HepG2 (cell line): Measurements from ENCODE around the gene IDS. TPM values are rescaled to one million over a fixed set of nuclear protein-coding genes. Genes with fewer than 3 reads are reported as not detected.
A peak's percentile ranks its signal among the peaks of the same experiment; 100 is the strongest.

Experiments used
- ATAC-seq: fragments of 200-7000 bp; cut with Tn5 transposase; 3 replicates; pipeline ENCODE4 v1.9.1; 2020; ENCODE audit warnings: mild to moderate bottlenecking, moderate library complexity
- BruUV-seq: library from RNA; stranded (reverse); fragments of 400-500 nt; replicated peaks from 2 replicates; lab custom pipeline; 2021; lab: Mats Ljungman, UMichigan
- CTCF ChIA-PET: fragments of 300-600 bp; formaldehyde crosslinking; extraction: SDS; loops from one replicate; lab custom pipeline; 2021; ENCODE audit warnings: low total read pairs, inconsistent platforms, low intra/inter-chr PET ratio; lab: Yijun Ruan, JAX
- POLR2A ChIA-PET: fragments of 350-600 bp; sonication (Branson Sonifier 250); formaldehyde crosslinking; loops from one replicate; lab custom pipeline; 2020; ENCODE audit warnings: antibody characterized with exemption, inconsistent platforms; lab: Yijun Ruan, JAX
- DNase-seq: peaks from one replicate; pipeline ENCODE4 v3.0.0-alpha.2; 2015; ENCODE audit warnings: low spot score
- FAIRE-seq: peaks from 3 replicates; lab custom pipeline; 2011; peaks lifted over from hg19 to GRCh38; lab: Jason Lieb, UNC
- H2AFZ ChIP-seq: one replicate; pipeline ENCODE4 v1.6.1; 2011; ENCODE audit warnings: low read length, inconsistent platforms
- H3K27ac ChIP-seq: fragments of 300-600 bp; 3 replicates; pipeline ENCODE4 v1.8.0; 2011; ENCODE audit warnings: mixed run types, mild to moderate bottlenecking, mixed read lengths, low read length, inconsistent platforms; ENCODE audit not compliant: insufficient read depth; ENCODE audit errors: extremely low read length
- H3K27me3 ChIP-seq, 2 experiments: fragments of 200-600 bp in 1 of 2; 2 replicates in 1 of 2; 3 replicates in 1 of 2; pipeline versions ENCODE4 v1.6.0 to v1.8.0; 2011; ENCODE audit warnings: low read length in 2 of 2, mild to moderate bottlenecking in 2 of 2, moderate library complexity in 2 of 2, inconsistent platforms in 1 of 2; ENCODE audit not compliant: insufficient read depth in 2 of 2, control insufficient read depth in 1 of 2
- H3K36me3 ChIP-seq, 2 experiments: fragments of 200-600 bp in 1 of 2; replicated peaks in 1 of 2; 2 replicates in 1 of 2; 3 replicates in 1 of 2; pipeline versions ENCODE4 v1.5.1 to v1.8.0; 2011; ENCODE audit warnings: low read length in 2 of 2, inconsistent platforms in 1 of 2; ENCODE audit not compliant: insufficient read depth in 2 of 2, control insufficient read depth in 1 of 2
- H3K4me1 ChIP-seq: 2 replicates; pipeline ENCODE4 v1.5.1; 2012; ENCODE audit warnings: low read length, inconsistent platforms; ENCODE audit not compliant: insufficient read depth
- H3K4me2 ChIP-seq: 2 replicates; pipeline ENCODE4 v1.6.0; 2011; ENCODE audit warnings: low read depth, low read length, inconsistent platforms
- H3K4me3 ChIP-seq, 3 experiments: fragments of 200-600 bp in 1 of 3; sonication (generic), shearing (Covaris generic) in 1 of 3; replicated peaks in 1 of 3; 2 replicates each; pipeline ENCODE4 v1.5.1; 2011 to 2016; ENCODE audit warnings: low read length in 3 of 3, inconsistent platforms in 2 of 3, low read depth in 2 of 3, mild to moderate bottlenecking in 2 of 3, control low read depth in 1 of 3, mixed read lengths in 1 of 3; ENCODE audit not compliant: insufficient read depth in 1 of 3
- H3K79me2 ChIP-seq: one replicate; pipeline ENCODE4 v1.6.1; 2011; ENCODE audit warnings: low read length, inconsistent platforms; ENCODE audit not compliant: insufficient read depth
- H3K9ac ChIP-seq: 2 replicates; pipeline ENCODE4 v1.6.0; 2011; ENCODE audit warnings: mild to moderate bottlenecking, low read depth, low read length, inconsistent platforms; ENCODE audit not compliant: insufficient read depth
- H3K9me3 ChIP-seq: 2 replicates; pipeline ENCODE4 v1.5.1; 2012; ENCODE audit warnings: mild to moderate bottlenecking, low read length
- H4K20me1 ChIP-seq: 2 replicates; pipeline ENCODE4 v1.6.0; 2011; ENCODE audit warnings: inconsistent platforms, mild to moderate bottlenecking, low read length, moderate library complexity; ENCODE audit not compliant: insufficient read depth
- AKAP8 ChIP-seq: sonication (generic); formaldehyde crosslinking; IDR thresholded peaks from 2 replicates; pipeline ENCODE4 v1.5.1; 2020; ENCODE audit warnings: mild to moderate bottlenecking, missing genetic modification reagents
- CBX2 ChIP-seq, 2 experiments: fragments of 200-600 bp in 1 of 2; sonication (generic); formaldehyde crosslinking in 1 of 2; IDR thresholded peaks; 2 replicates each; pipeline versions ENCODE4 v1.7.0 to v1.8.1; 2018 to 2022; ENCODE audit warnings: low read depth in 2 of 2, low read length in 1 of 2, mild to moderate bottlenecking in 1 of 2, missing genetic modification reagents in 1 of 2
- DMAP1 ChIP-seq: IDR thresholded peaks from 2 replicates; pipeline ENCODE4 v1.6.1; 2016
- FOXO4 ChIP-seq: sonication (generic); formaldehyde crosslinking; conservative IDR thresholded peaks from 2 replicates; pipeline ENCODE4 v1.8.1; 2023; ENCODE audit warnings: missing genetic modification reagents
- GMEB1 ChIP-seq: sonication (generic); formaldehyde crosslinking; IDR thresholded peaks from 2 replicates; pipeline ENCODE4 v1.5.1; 2020; ENCODE audit warnings: missing genetic modification reagents, mild to moderate bottlenecking, borderline replicate concordance
- HNF1B ChIP-seq: sonication (generic); formaldehyde crosslinking; IDR thresholded peaks from 2 replicates; pipeline ENCODE4 v1.5.1; 2020; ENCODE audit warnings: mild to moderate bottlenecking, moderate library complexity, missing genetic modification reagents
- ISL2 ChIP-seq: sonication (generic); formaldehyde crosslinking; IDR thresholded peaks from 2 replicates; pipeline ENCODE4 v1.5.0; 2020; ENCODE audit warnings: missing genetic modification reagents
- JUN ChIP-seq: sonication (generic); formaldehyde crosslinking; IDR thresholded peaks from 2 replicates; pipeline ENCODE4 v1.4.0; 2020; ENCODE audit warnings: mild to moderate bottlenecking, missing genetic modification reagents
- KMT2B ChIP-seq: IDR thresholded peaks from 2 replicates; pipeline ENCODE4 v1.6.1; 2016; ENCODE audit warnings: missing genetic modification reagents, missing compliant biosample characterization
- PTBP1 ChIP-seq: fragments of 200-400 bp; formaldehyde crosslinking; IDR thresholded peaks from 2 replicates; pipeline ENCODE4 v1.6.1; 2018; ENCODE audit warnings: low read length, low read depth; ENCODE audit not compliant: poor library complexity, severe bottlenecking
- STAG1 ChIP-seq: sonication (generic); formaldehyde crosslinking; IDR thresholded peaks from 2 replicates; pipeline ENCODE4 v1.4.0; 2020; ENCODE audit warnings: missing genetic modification reagents
- ZNF143 ChIP-seq: sonication (generic); formaldehyde crosslinking; IDR thresholded peaks from 2 replicates; pipeline ENCODE4 v1.4.0; 2020; ENCODE audit warnings: missing genetic modification reagents
- ZNF160 ChIP-seq: sonication (generic); formaldehyde crosslinking; IDR thresholded peaks from 2 replicates; pipeline ENCODE4 v1.8.0; 2022; ENCODE audit warnings: mild to moderate bottlenecking, inconsistent platforms, missing genetic modification reagents
- ZNF296 ChIP-seq: sonication (generic); formaldehyde crosslinking; conservative IDR thresholded peaks from 2 replicates; pipeline ENCODE4 v1.5.0; 2020; ENCODE audit warnings: mild to moderate bottlenecking, missing genetic modification reagents
- ZNF30 ChIP-seq: sonication (generic); formaldehyde crosslinking; IDR thresholded peaks from 2 replicates; pipeline ENCODE4 v1.5.0; 2020; ENCODE audit warnings: mild to moderate bottlenecking, missing genetic modification reagents
- ZNF354B ChIP-seq: sonication (generic); formaldehyde crosslinking; IDR thresholded peaks from 2 replicates; pipeline ENCODE4 v1.8.0; 2022; ENCODE audit warnings: mild to moderate bottlenecking, missing genetic modification reagents
- ZNF556 ChIP-seq: sonication (generic); formaldehyde crosslinking; IDR thresholded peaks from 2 replicates; pipeline ENCODE4 v1.4.0; 2020; ENCODE audit warnings: mild to moderate bottlenecking, missing genetic modification reagents, borderline replicate concordance
- ZSCAN9 ChIP-seq: IDR thresholded peaks from 2 replicates; pipeline ENCODE4 v1.6.1; 2016; ENCODE audit warnings: borderline replicate concordance
- WGBS: methylation state at CpG from one replicate; pipeline ENCODE4 v1.1.6; 2017; ENCODE audit warnings: low lambda C conversion rate; 5-methylcytosine and 5-hydroxymethylcytosine counted together
- in situ Hi-C: cut with HindIII; loops from 2 replicates; pipeline ENCODE4 v1.10.0; 2017; ENCODE audit warnings: low pct_unique_long_range_greater_than_20kb; ENCODE audit not compliant: extremely low pct_ligation_motif_present
- intact Hi-C: fragments of 100-400 bp; cut with micrococcal nuclease; formaldehyde crosslinking; loops from one replicate; pipeline ENCODE4 v1.10.0; 2022; ENCODE audit not compliant: unreplicated experiment
- polyA plus RNA-seq, 8 experiments: library from polyadenylated mRNA; depleted of rRNA in 3 of 8; stranded (reverse) in 7 of 8; unstranded in 1 of 8; fragments of >200 nt; fragmentation: Illumina TruSeq in 4 of 8; extraction: Trizol in 4 of 8; gene quantifications; 2 replicates each; pipeline versions ENCODE4 v1.2.1 to v1.2.3, GENCODE V29; 2011 to 2016; ENCODE audit warnings: low read depth in 4 of 8, missing spikeins in 1 of 8, mixed read lengths in 1 of 8; ENCODE audit not compliant: insufficient read depth in 1 of 8
- total RNA-seq, 5 experiments: library from RNA; depleted of rRNA; stranded (reverse); fragments of >200 nt; fragmentation: Illumina TruSeq; extraction: Trizol; gene quantifications; 2 replicates each; pipeline ENCODE4 v1.2.3, GENCODE V29; 2016; ENCODE audit warnings: low read depth in 1 of 5

Gene IDS
- total and polyA plus RNA-seq, 2 of the 13 experiments (the other 11 are each of a cell fraction or from before 2014, with no cell fraction given), result 2.2 to 11.9 TPM

- TF ChIP-seq HNF1B (CRISPR knock-in tag) (no peak), ZSCAN9 (no peak), STAG1 (CRISPR knock-in tag) (peak; percentile 87)
Measured at GRCh38 chrX:149470955-149471354, 34.2 kb downstream of the IDS start (continued).

- no peaks in the 10 kb centered on the region for H4K20me1 ChIP-seq
- H3K9me3 ChIP-seq, result no peaks in the 10 kb centered on the region
- H3K4me3 ChIP-seq, result no peak overlapping the region
- H3K36me3 ChIP-seq, result no peaks in the 10 kb centered on the region
- no peak overlapping the region for H2AFZ ChIP-seq
- no peaks in the 10 kb centered on the region for H3K79me2 ChIP-seq
- no peak for TF ChIP-seq ZNF143 (CRISPR knock-in tag)
- TF ChIP-seq CBX2 (IDR thresholded peaks at IDR 0.05; ENCODE audit: low read depth, low read length), result no peak
- TF ChIP-seq CBX2 (CRISPR knock-in tag; IDR thresholded peaks at IDR 0.05; ENCODE audit: low read depth), result no peak
- TF ChIP-seq ZNF354B, result no peak
- no peak for TF ChIP-seq KMT2B (CRISPR knock-in tag)
- TF ChIP-seq ZNF296 (CRISPR knock-in tag), result no peak
- TF ChIP-seq ZNF160 (CRISPR knock-in tag), result no peak
- TF ChIP-seq ZNF30 (CRISPR knock-in tag), result no peak
- no peak for TF ChIP-seq JUN (CRISPR knock-in tag)
- TF ChIP-seq ISL2, result no peak
- no peak for TF ChIP-seq AKAP8 (CRISPR knock-in tag)
- TF ChIP-seq ZNF556, result no peak
- no peak for TF ChIP-seq GMEB1 (CRISPR knock-in tag)
- no peak for TF ChIP-seq PTBP1
- TF ChIP-seq DMAP1 (CRISPR knock-in tag), result no peak
- TF ChIP-seq FOXO4, result no peak
- H3K4me1 ChIP-seq, result no peaks in the 10 kb centered on the region
- intact Hi-C loops (no loop called here), in situ Hi-C loops (no loop called here)
- DNase-seq, result no peak
- POLR2A ChIA-PET, result no interaction called here
- BruUV-seq, result no TSS peak
- no peak overlapping the region for H3K27ac ChIP-seq
- FAIRE-seq, result no peak
- H3K27me3 ChIP-seq, result no peaks in the 10 kb centered on the region
- H3K9ac ChIP-seq, result no peak overlapping the region
- ATAC-seq, result no peak
- H3K4me2 ChIP-seq, result no peak overlapping the region
- WGBS, result no CpG with 5 or more reads among the region's 5 CpGs
- CTCF ChIA-PET, result no interaction called here
Measured at GRCh38 chrX:149469406-149469805, 35.7 kb downstream of the IDS start.
